ENCODE data around the gene MBP. TPM values are rescaled to one million over a fixed set of nuclear protein-coding genes. Genes with fewer than 3 reads are reported as not detected.

Gene MBP
- total and polyA plus RNA-seq, 2 donors (not counting 1 experiment from before 2014, with no cell fraction given), result 2.3 to 3.6 TPM

- Histone ChIP-seq H3K27ac (ENCODE audit: insufficient read depth, low read length) (no peak overlapping the region), H3K9ac (ENCODE audit: insufficient read depth, low read length) (no peak overlapping the region), H3K9me3 (ENCODE audit: control insufficient read depth, insufficient read depth, low read depth, low read length) (no peaks in the 10 kb centered on the region), H2AFZ (ENCODE audit: low read length) (no peak overlapping the region), H3K36me3 (ENCODE audit: control insufficient read depth, insufficient read depth, low read length) (no peaks in the 10 kb centered on the region), H3K4me3 (replicated peaks in 1 of 4; ENCODE audit: control extremely low read depth in 1 of 4, insufficient read depth in 1 of 4, low read depth in 3 of 4, low read length in 4 of 4) (no peak overlapping the region), H3K4me2 (ENCODE audit: extremely low read depth, insufficient read depth, low read length) (no peak overlapping the region), H3K79me2 (ENCODE audit: control insufficient read depth, insufficient read depth, low read length) (no peaks in the 10 kb centered on the region), H3K27me3 (ENCODE audit: control insufficient read depth, insufficient read depth, low read length) (no peaks in the 10 kb centered on the region), H4K20me1 (ENCODE audit: control insufficient read depth, extremely low read depth, insufficient read depth, low read length) (no peaks in the 10 kb centered on the region), H3K4me1 (ENCODE audit: control insufficient read depth, extremely low read depth, insufficient read depth, low read length) (no peaks in the 10 kb centered on the region)
- no peak for TF ChIP-seq EZH2 (IDR thresholded peaks at IDR 0.05; ENCODE audit: low read length, missing control alignments)
- TF ChIP-seq, protein P1, sequence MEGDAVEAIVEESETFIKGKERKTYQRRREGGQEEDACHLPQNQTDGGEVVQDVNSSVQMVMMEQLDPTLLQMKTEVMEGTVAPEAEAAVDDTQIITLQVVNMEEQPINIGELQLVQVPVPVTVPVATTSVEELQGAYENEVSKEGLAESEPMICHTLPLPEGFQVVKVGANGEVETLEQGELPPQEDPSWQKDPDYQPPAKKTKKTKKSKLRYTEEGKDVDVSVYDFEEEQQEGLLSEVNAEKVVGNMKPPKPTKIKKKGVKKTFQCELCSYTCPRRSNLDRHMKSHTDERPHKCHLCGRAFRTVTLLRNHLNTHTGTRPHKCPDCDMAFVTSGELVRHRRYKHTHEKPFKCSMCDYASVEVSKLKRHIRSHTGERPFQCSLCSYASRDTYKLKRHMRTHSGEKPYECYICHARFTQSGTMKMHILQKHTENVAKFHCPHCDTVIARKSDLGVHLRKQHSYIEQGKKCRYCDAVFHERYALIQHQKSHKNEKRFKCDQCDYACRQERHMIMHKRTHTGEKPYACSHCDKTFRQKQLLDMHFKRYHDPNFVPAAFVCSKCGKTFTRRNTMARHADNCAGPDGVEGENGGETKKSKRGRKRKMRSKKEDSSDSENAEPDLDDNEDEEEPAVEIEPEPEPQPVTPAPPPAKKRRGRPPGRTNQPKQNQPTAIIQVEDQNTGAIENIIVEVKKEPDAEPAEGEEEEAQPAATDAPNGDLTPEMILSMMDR (conservative IDR thresholded peaks at IDR 0.05 in 1 of 2, IDR thresholded peaks at IDR 0.05 in 1 of 2; ENCODE audit: low read depth in 1 of 2, low read length in 2 of 2), result no peak
- DNase-seq (ENCODE audit: low read depth in 2 of 2), result no peak
These were observed 158.2 kb downstream of the MBP start for GRCh38 chr18:76974386-76974785.

- H3K9ac ChIP-seq (ENCODE audit: insufficient read depth, low read length), result no peak overlapping the region
- H3K4me3 ChIP-seq (replicated peaks in 1 of 4; ENCODE audit: control extremely low read depth in 1 of 4, insufficient read depth in 1 of 4, low read depth in 3 of 4, low read length in 4 of 4), result no peak overlapping the region
- H3K27ac ChIP-seq (ENCODE audit: insufficient read depth, low read length), result no peak overlapping the region
- H3K36me3 ChIP-seq (ENCODE audit: control insufficient read depth, insufficient read depth, low read length), result no peaks in the 10 kb centered on the region
- TF ChIP-seq, protein P1 (conservative IDR thresholded peaks at IDR 0.05 in 1 of 2, IDR thresholded peaks at IDR 0.05 in 1 of 2; ENCODE audit: low read depth in 1 of 2, low read length in 2 of 2), result no peak
- TF ChIP-seq EZH2 (IDR thresholded peaks at IDR 0.05; ENCODE audit: low read length, missing control alignments), result no peak
- no peaks in the 10 kb centered on the region for H3K9me3 ChIP-seq (ENCODE audit: control insufficient read depth, insufficient read depth, low read depth, low read length)
- H3K4me2 ChIP-seq (ENCODE audit: extremely low read depth, insufficient read depth, low read length), result no peak overlapping the region
- no peaks in the 10 kb centered on the region for H4K20me1 ChIP-seq (ENCODE audit: control insufficient read depth, extremely low read depth, insufficient read depth, low read length)
- DNase-seq (ENCODE audit: low read depth in 2 of 2), result no peak
- no peaks in the 10 kb centered on the region for H3K79me2 ChIP-seq (ENCODE audit: control insufficient read depth, insufficient read depth, low read length)
- no peak overlapping the region for H2AFZ ChIP-seq (ENCODE audit: low read length)
- H3K27me3 ChIP-seq (ENCODE audit: control insufficient read depth, insufficient read depth, low read length), result no peaks in the 10 kb centered on the region
- no peaks in the 10 kb centered on the region for H3K4me1 ChIP-seq (ENCODE audit: control insufficient read depth, extremely low read depth, insufficient read depth, low read length)
These were observed 158.9 kb downstream of the MBP start for GRCh38 chr18:76973520-76974266.

DNA sequence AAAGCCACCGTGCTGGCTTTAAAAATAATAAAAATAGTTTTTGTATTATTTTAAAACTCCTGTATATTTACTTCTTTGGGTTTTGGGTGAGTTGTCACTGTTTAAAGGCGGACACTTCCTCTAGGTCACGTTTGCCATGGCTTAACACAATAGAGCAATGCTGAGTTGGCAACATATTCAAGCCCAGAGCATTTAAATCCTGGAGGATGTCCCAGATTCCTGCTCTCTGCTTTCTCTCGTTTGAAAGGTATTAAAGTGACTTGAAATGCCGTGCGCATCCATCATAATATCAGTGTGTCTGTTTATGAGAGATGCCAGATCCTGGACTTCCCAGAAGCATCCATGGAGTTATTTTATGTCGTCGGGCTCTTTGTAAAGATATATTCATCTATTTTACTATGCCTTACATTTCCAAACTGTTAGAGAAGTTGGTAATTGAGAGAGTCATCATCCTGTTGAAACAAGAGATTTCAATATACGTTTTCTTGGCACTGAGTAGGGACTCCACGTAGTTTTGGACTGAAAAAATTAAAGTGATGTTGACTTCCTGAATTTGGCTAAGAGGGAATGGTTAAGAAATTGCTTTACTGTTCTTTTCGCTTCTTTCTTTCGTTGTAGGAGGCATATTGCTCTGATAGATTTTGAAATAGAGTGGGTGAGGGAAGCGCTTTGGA is 159.6 kb downstream of the MBP start:
- Histone ChIP-seq H3K9me3 (ENCODE audit: control insufficient read depth, insufficient read depth, low read depth, low read length) (no peaks in the 10 kb centered on the region), H2AFZ (ENCODE audit: low read length) (no peak overlapping the region), H3K4me1 (ENCODE audit: control insufficient read depth, extremely low read depth, insufficient read depth, low read length) (no peaks in the 10 kb centered on the region), H3K27me3 (ENCODE audit: control insufficient read depth, insufficient read depth, low read length) (no peaks in the 10 kb centered on the region), H3K27ac (ENCODE audit: insufficient read depth, low read length) (no peak overlapping the region), H3K4me2 (ENCODE audit: extremely low read depth, insufficient read depth, low read length) (no peak overlapping the region), H3K9ac (ENCODE audit: insufficient read depth, low read length) (no peak overlapping the region), H3K79me2 (ENCODE audit: control insufficient read depth, insufficient read depth, low read length) (no peaks in the 10 kb centered on the region), H3K36me3 (ENCODE audit: control insufficient read depth, insufficient read depth, low read length) (no peaks in the 10 kb centered on the region), H4K20me1 (ENCODE audit: control insufficient read depth, extremely low read depth, insufficient read depth, low read length) (no peaks in the 10 kb centered on the region), H3K4me3 (replicated peaks in 1 of 4; ENCODE audit: control extremely low read depth in 1 of 4, insufficient read depth in 1 of 4, low read depth in 3 of 4, low read length in 4 of 4) (no peak overlapping the region)
- peak; percentile 10 to 25 for DNase-seq (ENCODE audit: low read depth in 2 of 2)
- TF ChIP-seq, protein P1 (conservative IDR thresholded peaks at IDR 0.05 in 1 of 2, IDR thresholded peaks at IDR 0.05 in 1 of 2; ENCODE audit: low read depth in 1 of 2, low read length in 2 of 2), result no peak
- TF ChIP-seq EZH2 (IDR thresholded peaks at IDR 0.05; ENCODE audit: low read length, missing control alignments), result no peak
